HG03469 (cell line): ENCODE data around the gene COLQ.
"Not testable (repeated sequence)": the region's sequence is repeated elsewhere in the genome, so short reads cannot be mapped to it uniquely, and the experiment has no call there.

ENCODE experiments used
- ATAC-seq: cut with Tn5 transposase; IDR thresholded peaks from one replicate; pipeline ENCODE4 v1.9.1; 2021; ENCODE audit warnings: mild to moderate bottlenecking, moderate library complexity, moderate number of reproducible peaks; ENCODE audit not compliant: unreplicated experiment

Gene COLQ

DNA sequence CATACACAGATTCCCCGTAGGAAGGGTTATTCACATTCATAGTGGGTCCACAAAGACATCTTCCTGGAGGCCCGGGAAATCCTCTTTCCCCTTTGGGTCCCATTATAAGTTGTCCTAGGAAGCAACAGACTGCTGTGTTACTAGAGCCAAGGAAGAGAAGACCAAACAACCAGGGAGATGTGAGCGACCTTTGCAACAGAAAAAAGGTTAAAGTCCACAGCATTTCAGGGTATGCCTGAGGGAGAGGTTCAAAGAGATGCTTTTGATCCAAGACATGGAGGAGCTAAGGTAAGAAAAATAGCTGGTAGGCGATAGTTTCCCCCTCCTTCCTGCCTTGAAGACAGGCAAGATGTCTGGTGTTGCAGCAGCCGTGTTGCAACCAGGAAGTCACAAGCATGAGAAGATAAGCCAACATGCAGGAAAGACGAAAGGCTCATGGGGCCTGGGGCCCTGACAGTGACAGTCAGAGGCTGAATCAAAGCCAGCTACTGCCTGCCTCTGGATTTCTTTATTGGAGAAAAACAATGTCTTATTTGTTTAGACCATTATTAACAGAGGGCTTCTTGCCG lies 63.2 kb downstream of the COLQ start:
- ATAC-seq, result no peak

DNA sequence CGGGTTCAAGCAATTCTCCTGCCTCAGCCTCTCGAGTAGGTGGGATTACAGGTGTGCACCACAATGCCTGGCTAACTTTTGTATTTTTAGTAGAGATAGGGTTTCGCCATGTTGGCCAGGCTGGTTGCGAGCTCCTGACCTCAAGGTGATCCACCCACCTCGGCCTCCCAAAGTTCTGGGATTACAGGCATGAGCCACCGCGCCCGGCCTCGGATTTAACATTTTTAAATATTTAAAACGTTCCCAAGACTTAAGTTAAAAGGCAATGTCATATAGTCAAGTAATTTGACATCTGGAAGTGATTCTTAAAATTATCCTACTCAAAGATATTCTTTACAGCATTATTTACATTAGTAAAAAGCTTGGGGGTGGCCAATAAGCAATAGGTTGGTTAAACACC lies 64.6 kb downstream of the COLQ start:
- ATAC-seq, result not testable (repeated sequence)

DNA sequence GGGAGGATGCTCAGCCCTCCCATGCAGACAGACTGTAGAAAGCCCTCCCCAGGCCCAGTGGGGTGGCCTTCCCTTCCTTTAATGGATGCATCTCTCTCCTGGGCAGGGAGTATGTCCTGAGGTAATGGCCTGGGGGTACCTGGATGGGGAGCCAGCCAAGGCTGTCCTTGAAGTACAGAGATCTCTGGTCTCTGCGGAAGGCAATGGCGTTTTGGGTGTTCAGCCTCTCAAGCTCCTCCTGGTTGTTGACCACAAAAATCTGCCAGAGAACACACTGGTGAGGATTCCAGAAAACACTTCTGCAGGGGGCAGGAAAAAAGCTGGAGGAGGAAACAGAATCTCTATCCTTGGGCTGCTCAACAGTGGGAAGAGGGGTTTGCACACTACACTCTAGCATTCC lies 65.2 kb downstream of the COLQ start:
- ATAC-seq, result no peak

DNA sequence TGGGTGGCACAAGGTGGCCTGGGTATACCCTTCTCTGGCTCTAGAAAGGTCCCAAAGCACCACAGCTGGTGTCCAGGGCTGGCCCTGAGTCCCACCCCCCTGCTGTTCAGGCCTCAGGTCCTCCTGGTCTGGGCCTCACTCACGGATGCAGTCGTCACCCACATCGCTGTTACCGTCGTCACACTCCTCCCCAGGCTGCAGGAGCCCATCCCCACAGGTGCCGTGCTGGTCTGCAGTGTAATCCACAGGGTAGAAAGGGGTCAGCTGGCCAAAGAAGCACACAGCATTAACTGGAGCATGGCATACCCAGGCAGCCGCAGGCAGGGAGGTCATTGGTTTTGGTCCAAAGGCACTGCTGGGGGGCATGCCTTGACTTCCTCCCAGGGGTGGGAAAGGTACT lies 65.8 kb downstream of the COLQ start:
- no peak for ATAC-seq

DNA sequence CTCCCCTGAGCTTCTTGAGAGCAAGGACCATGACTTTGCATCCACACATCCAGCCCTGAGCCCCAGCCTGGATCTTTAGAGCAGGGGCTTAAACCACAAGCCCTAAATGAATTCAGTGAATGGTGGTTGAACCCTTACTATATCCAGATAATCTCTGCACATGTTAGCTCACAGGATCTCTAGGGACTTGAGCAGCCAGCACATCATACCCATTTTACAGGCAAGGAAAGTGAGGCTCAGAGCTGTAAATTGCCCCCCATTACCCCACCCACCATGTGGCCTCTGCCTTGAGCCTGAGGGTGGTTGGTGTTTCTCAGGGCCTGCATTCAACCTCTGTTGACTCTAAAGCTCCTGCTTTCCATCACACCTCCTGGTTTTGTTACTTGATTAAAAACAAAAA lies 66.5 kb downstream of the COLQ start:
- ATAC-seq, result no peak

DNA sequence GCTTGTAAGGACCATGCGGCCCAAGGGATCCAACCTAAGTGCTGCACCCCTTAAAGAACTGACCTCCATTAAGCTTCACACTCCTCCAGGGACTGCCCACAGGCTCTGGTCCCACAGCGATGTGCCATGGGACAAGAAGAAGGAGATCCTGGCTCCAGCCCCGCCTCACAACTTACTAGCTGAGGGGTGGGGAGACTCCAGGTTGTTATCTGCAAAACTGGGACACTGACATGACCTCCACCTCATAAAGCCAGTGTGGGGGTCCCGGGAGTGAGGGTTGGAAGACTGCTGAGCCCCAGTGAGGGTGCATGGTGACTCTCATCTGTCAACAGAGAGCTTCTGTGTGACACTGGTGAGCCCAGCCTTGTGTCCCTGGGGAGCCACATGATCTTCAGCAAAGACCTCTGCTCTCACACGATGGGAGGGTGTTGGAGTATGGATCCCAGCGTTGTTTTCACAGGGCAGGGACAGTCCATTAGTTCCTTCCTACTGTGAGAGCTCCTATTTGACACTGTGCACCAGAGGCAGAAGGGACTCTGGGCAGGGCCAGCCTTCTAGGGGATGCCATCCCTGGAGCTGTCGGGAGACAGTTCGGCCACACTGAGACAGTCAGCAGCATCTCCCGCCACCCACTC lies 67.4 kb downstream of the COLQ start:
- ATAC-seq, result no peak

DNA sequence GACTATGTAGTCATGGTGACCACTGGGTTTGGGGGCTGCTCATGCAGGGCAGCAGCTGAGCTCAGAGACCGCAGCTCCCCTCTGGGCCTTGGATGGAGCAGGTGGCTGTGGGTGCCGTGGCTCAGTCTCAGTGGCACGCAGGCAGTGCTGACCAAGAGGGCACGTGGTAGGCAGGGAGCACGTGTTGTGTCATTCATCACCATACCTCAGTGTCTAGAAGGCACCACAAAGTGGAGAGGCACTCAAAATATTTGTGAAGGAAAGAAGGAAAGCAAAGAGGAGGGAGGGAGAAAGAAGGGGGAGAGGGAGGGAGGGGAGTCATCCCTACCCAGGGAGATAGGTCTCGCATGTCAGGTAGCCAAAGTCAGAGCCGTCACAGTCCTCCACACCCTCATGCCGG lies 68.0 kb downstream of the COLQ start:
- no peak for ATAC-seq

DNA sequence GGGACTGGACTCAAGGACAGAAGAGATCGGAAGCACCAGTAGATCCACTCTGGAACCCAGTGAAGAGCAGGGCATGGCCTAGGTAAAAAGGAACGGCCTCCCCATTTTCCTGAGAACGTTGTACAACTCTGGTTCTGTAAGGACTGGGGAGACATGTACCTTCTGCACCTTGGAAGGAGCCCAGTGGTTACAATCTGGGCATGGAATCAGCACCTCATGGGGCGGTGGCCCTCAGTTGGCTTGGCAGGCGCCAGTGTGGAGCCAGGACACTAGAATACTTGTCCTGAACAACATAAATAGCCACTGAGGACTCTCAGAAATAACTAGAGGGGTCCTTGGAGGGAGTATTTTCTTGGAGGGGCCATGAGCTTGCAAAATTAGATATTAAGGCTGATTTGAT lies 68.5 kb downstream of the COLQ start:
- ATAC-seq, result no peak

DNA sequence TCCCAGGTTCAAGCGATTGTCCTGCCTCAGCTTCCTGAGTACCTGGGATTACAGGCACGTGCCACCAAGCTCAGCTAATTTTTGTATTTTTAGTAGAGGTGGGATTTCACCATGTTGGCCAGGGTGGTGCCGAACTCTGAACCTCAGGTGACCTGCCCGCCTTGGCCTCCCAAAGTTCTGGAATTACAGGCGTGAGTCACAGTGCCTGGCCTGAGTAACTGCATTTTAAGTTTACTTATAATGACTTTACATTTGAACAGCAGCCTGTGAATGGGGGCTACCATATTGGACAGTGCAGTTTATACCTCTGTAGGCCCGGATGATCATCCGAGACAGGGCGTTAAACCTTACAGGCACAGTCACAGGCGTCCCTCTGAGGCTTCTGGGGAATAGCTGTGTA lies 69.3 kb downstream of the COLQ start:
- ATAC-seq, result no peak

DNA sequence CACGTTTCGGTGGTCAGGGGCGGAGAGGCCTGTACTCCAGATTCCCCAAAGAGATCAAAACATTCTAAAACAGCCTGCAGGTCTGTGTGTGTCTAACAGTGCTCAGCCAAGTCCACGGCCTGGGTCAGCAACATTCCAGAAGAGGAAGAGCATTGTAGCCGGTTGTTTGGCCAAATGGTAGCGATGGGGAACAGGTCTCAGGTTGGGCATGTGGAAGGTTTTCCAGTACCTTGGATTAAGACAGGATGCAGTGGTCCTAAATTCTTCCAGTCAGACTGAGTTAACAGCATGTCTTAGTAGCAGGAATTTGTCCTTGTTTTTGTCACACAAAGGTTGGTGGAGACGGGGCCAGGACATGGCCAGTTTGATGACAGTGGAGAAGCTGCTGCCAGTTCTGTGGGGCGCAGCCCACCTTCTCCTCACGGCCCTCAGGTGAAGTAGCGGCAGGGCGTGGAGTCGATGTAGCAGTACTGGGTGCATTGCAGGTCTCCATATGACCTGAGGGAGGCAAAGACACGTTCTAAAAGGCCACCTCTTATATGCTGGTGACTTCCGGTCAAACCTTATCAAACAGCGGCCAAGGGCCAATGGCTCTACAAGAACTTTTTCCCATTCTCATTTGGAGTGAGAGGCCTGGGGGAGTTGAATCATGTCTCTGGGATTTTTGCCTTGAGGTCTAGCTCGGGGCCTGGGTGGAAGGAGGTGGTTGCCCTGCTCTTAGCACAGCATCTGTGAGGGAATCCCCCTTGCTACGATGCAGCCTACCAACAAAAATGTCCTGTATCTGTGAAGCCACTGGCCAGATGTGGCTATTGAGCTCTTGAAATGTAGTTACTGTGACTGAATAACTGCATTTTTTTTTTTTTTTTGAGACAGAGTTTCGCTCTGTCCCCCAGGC lies 70.0 kb downstream of the COLQ start:
- ATAC-seq, result no peak

DNA sequence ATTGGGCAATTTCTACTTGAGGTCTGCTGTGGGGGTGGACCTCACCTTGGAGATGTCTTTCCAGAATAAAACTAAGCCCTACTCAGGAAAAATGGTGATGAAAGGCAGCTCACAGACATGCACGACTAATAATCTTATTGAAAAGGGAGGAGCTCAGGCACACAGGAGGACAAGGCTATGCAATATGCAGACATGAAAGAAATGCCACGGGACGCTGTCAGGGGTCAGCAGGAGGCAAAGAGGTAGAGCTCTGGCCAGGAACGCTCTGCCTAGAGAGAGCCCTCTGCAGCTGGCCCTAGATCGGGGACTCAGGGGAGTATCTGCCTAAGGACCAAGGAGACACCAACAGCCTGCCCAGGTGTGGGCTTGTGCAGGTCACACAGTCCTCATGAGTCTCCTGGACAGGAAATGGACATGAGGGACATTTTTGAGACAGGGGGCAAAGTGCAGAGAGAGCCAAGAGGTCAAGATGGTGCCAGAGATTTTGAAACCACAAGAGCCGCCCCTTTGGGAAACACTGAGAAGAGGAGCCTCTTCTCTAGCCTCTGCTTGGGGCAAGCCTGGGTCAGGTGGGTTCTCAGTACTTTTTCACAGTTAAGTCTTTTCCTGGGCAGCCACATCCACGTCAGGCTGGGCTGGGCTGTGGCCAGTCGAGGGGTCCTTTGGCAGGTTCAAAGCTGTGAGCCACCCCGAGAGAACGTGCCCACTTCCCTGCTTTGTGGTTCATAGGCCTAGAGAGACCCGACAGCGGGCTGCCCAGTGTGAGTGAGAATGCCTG lies 70.9 kb downstream of the COLQ start:
- ATAC-seq, result no peak

DNA sequence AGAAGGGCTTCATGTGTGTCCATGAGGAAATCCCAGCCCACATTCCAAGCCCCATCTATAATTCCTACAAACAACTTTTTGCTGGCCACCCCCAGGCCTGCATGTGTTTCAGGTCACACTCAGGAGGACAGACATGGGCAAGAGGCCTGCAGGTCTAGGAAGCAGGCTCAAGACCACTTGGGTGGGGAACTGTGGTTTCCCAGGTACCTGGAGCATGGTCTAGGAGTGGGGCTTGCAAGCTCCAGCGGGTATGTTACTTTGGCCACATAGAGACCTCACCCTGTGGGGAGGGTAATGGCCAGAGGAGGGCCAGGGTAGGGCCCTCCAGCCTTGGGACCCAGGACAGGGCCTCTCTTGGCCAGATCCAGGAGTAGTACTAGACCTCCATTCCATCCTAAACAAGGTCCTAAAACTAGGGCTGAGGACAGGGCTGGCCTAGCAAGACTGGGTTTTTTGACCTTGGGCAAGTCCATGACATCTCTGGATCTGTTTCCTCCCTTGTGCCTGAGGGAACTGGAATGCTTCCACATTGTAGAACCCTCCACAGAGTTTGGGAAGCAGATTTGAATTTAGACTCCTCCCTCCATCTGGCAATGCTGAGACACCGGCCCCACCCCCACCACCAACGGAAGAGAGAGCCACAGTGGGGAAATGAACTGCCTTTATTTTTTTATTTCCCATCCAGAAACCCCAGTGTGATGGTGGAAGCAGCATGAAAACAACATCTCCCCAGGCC lies 71.8 kb downstream of the COLQ start:
- no peak for ATAC-seq

DNA sequence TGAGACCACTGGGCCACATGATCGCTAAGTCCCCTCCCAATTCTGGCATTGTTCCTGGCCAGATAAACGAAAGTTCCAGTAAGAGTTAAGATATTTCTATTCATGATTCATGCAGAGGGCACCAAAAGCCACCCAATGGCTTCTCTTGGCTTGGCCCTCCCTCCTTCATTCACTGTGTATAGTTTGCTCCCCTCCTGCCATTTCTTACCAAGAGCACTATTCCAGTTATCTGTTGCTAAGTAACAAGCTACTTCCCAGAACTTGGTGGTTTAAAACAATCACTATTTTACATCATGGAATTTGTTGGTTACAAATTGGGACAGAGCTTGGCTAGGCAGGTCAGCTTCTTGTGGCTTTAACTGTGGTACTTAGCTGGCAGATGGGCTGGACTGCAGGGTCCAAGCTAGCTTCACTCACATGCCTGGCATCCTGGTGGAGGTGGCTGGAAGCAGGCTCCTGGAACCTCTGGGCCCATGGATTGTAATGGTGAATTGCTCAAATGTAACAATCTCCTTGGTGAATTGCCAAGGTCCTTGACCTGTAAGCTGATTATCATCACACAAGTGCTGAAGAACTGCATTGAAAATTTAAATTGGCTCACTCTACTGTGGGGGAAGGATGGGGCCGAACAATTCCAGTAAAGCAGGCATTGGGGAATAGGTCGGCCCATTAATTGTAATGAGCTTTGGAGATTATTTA lies 77.5 kb downstream of the COLQ start:
- no peak for ATAC-seq

DNA sequence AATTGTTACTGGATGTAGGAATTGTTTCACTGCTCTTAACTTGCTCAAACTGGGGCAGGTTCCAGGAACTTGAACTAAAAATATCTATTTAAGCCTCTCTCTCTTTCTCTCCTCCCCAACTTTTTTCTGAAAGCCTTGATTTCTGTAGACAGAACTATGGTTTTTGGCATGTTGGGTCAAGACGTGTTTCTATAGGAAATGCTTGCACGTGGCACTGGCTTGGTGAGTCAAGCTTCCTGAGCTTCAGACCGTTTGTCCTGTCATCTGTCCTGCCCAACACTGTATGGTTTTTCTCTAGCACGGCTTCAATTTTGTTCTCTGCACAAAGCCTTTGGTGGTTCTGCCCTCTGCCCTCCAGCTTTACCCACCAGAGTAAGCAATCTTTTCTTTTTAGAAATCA lies 80.6 kb downstream of the COLQ start:
- no peak for ATAC-seq

DNA sequence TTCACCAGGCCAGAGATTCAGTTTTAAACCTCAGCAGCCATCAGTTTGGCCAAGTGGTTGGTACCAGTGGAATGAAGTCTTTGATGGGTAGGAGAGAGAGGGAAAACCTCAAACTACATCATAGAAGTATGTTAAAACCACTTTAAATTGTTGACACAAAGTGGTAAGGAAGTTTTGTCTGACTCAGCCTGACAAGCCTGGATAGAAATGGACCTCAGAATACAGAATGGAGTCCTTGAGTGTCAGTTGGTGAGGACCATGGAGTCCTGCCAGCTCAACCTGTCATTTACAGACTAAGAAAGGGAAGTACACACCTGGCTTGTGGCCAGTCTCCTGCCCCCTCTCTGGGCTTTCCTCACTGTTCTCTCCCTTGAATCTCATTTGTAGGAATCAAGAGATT lies 82.0 kb downstream of the COLQ start:
- no peak for ATAC-seq

DNA sequence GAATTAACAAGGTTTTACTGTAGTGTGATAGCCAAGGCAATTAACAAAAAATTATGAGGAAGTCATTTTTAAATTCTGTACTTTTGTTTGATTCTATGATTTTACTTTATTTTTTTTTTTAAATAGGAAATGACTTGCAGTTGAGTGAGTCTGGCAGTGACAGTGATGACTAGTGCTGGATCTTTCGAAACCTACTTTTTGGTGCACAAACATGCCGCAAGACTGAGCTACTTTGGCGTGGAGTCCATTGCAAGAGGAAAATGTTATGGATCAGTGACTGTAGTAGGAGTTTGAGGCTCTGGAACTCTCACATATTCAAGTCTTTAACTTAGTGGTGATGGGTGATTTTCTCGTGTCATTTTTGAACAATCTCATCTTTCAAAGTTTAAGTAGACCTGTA lies 82.5 kb downstream of the COLQ start:
- no peak for ATAC-seq

DNA sequence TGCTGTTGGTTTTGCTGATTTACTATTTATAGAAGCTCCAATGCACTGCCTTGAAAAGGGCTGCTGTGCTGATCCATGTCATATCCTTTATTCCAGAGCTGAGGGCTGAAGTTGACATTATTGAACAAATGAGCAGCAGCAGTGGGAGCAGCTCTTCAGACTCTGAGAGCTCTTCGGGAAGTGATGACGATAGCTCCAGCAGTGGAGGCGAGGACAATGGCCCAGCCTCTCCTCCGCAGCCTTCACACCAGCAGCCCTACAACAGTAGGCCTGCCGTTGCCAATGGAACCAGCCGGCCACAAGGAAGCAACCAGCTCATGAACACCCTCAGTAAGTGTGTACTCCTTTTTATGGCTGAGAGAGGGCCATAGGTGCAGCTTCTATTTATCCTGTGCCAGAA lies 85.3 kb downstream of the COLQ start:
- no peak for ATAC-seq

DNA sequence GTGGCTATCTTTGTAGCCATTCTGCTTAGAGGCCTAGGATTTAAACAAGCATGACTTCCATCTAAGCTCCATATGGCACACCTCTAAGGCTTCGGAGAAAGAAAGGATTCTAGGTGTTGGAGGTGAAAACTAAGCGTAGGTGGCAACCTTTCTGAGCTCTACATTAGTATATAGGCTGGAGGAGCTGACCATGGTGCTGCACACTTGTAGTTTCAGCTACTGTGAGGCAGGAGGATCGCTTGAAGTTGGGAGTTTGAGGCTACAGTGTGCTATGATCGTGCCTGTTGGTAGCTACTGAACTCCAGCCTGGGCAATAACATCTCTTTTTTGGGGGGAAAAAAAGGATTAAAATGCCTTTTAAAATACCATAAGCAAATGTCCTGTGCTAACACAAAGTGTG lies 86.8 kb downstream of the COLQ start:
- ATAC-seq, result no peak

DNA sequence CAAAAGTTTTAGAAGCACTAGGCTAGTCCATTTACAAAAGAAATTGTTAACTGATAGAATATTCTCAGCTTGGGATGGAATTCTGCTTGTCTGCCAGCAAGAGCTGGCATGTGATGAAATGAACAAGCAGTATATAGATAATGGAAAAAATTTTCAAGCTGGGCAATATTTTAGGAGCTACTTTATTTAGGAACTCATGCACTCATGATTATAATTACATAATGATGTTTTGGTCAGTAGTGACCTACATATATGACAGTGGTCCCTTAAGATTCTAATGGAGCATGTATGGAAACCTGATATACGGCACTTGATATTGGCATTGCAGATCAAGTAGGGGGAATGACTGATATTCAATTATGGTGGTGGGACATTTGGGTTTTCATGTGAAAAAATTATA lies 88.0 kb downstream of the COLQ start:
- no peak for ATAC-seq

DNA sequence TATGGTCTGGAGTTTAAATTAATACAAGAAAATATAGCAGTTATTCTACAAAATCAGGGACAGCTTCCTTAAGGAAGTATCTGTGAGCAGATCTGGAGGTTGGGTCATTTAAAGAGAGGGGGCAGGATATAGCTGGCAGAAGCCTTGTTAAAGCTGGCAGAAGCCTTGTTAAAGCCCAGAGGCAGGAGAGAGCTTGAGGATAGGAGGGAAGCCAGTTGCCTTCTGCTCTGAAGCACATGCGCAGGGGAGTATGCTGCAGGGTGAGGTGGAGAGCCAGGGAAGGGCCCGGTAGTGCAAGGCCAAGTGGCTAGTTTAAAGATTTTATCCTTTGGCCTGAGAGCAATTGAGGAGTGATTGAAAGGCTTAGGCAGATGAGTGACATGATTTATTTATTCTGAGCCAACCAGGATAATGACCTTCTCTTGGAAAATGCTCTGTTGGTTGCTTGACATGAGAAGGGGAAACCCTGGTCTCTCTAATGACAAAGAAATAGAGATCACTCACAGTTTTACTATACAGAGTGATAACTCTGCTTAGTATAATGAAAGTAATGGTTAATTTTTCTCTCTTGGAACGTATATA lies 90.2 kb downstream of the COLQ start:
- ATAC-seq, result no peak
